ENCODE measurements around the gene GMDS. TPM values are rescaled to one million over a fixed set of nuclear protein-coding genes. Genes with fewer than 3 reads are reported as not detected.

The GMDS gene
- total and polyA plus RNA-seq, 2 of the 8 experiments (the other 6 are each of a cell fraction or from before 2014, with no cell fraction given), result 16.8 to 50.0 TPM

GRCh38 chr6:1871724-1872315 is 373.6 kb downstream of the GMDS start:
- Histone ChIP-seq H3K79me1 (ENCODE audit: low read depth, low read length) (no peaks in the 10 kb centered on the region; the same call in 1 of the 2 replicates), H4K91ac (replicated peaks; ENCODE audit: insufficient read length, low read length) (no peak overlapping the region), H2BK12ac (ENCODE audit: low read depth, low read length) (no peak overlapping the region), H2AFZ (ENCODE audit: low read length) (no peak overlapping the region), H3K9me3 (ENCODE audit: insufficient read depth in 2 of 2, low read depth in 1 of 2, low read length in 1 of 2) (no peaks in the 10 kb centered on the region), H2BK5ac (ENCODE audit: low read depth, low read length) (no peak overlapping the region), H3K56ac (replicated peaks; ENCODE audit: insufficient read length, low read depth, low read length) (no peak overlapping the region), H3K27me3 (replicated peaks in 1 of 4; ENCODE audit: control insufficient read depth in 3 of 4, extremely low read depth in 1 of 4, insufficient read depth in 3 of 4, low read length in 3 of 4) (no peaks in the 10 kb centered on the region), H3K14ac (ENCODE audit: insufficient read length) (no peak overlapping the region), H3K23me2 (ENCODE audit: low read depth, low read length) (no peaks in the 10 kb centered on the region; the same call in 1 of the 2 replicates), H4K5ac (ENCODE audit: insufficient read length, low read depth, low read length) (no peak overlapping the region), H3K18ac (ENCODE audit: extremely low read depth, low read length) (no peak overlapping the region), H3K36me3 (ENCODE audit: control insufficient read depth in 2 of 4, insufficient read depth in 4 of 4, low read length in 3 of 4) (no peaks in the 10 kb centered on the region), H3K4me1 (replicated peaks in 1 of 4; ENCODE audit: control insufficient read depth in 3 of 4, insufficient read depth in 4 of 4, low read length in 3 of 4) (peaks cover 4 to 17% (median 15%) of the 10 kb centered on the region in 4 experiments; a peak in 6 of 7 replicates), H3K27ac (ENCODE audit: low read depth, low read length) (no peak overlapping the region), H3K79me2 (ENCODE audit: control insufficient read depth in 1 of 2, insufficient read depth in 2 of 2, low read length in 2 of 2) (no peaks in the 10 kb centered on the region), H2AK5ac (ENCODE audit: low read depth, low read length) (no peak overlapping the region), H2BK120ac (replicated peaks; ENCODE audit: low read depth, low read length) (no peak overlapping the region), H3K4me3 (ENCODE audit: extremely low read depth in 1 of 4, insufficient read depth in 2 of 4, low read depth in 3 of 4, low read length in 4 of 4) (no peak overlapping the region), H4K20me1 (replicated peaks in 1 of 2; ENCODE audit: control insufficient read depth in 1 of 2, insufficient read depth in 2 of 2, low read length in 2 of 2) (no peaks in the 10 kb centered on the region), H3K23ac (ENCODE audit: insufficient read length) (no peak overlapping the region), H2BK15ac (ENCODE audit: low read length) (no peak overlapping the region), H3K9ac (replicated peaks in 1 of 4; ENCODE audit: extremely low read depth in 1 of 4, low read depth in 3 of 4, low read length in 3 of 4) (no peak overlapping the region), H3K4ac (replicated peaks; ENCODE audit: insufficient read length, low read depth, low read length) (no peak overlapping the region), H4K8ac (ENCODE audit: extremely low read depth, insufficient read depth, low read length) (no peak overlapping the region), H3K4me2 (ENCODE audit: insufficient read depth in 1 of 2, low read depth in 2 of 2, low read length in 2 of 2) (no peak overlapping the region), H2BK20ac (ENCODE audit: low read length) (no peak overlapping the region)
- no peak for DNase-seq (ENCODE audit: low read depth in 1 of 2, low spot score in 2 of 2)
- ChIA-PET POLR2A (ENCODE audit: partially characterized antibody) (no interaction called here), CTCF (ENCODE audit: partially characterized antibody) (interaction anchor here (1.5 kb wide), 1 partner anchor 56 kb away, joined by 3 read pairs; no protein-coding TSS in a partner anchor)
- no peak for FAIRE-seq
- TF ChIP-seq BACH1 (IDR thresholded peaks at IDR 0.05; ENCODE audit: low read length), result no peak
- no peak for TF ChIP-seq JUN (IDR thresholded peaks at IDR 0.05; ENCODE audit: low read depth, low read length)
- peak; percentile 68 for TF ChIP-seq TEAD4 (IDR thresholded peaks at IDR 0.05; ENCODE audit: low read depth, low read length)
- no peak for TF ChIP-seq EP300 (IDR thresholded peaks at IDR 0.05; ENCODE audit: borderline replicate concordance in 1 of 2, low read depth in 2 of 2, low read length in 2 of 2)
- 79% methylated on average over 8 of the region's 8 CpGs; no CpG with 5 or more reads in 1 of the 2 experiments for WGBS, 2 experiments (ENCODE audit: extremely low coverage in 1 of 2, insufficient coverage in 1 of 2, insufficient read length in 1 of 2, insufficient replicate concordance in 2 of 2, low coverage in 1 of 2, low lambda C conversion rate in 2 of 2, missing lambda C conversion rate in 1 of 2)
